Right forelimb (tissue), 1 donor: ENCODE measurements around the gene APOH.

Experiments used
- DNase-seq: peaks from one replicate; pipeline ENCODE4 v3.0.0-alpha.2; 2018

Gene APOH

GRCh38 chr17:66233023-66233753, 4.0 kb upstream of the APOH start:
- DNase-seq = no peak

- no peak for DNase-seq
Observed at GRCh38 chr17:66230922-66231591, 1.8 kb upstream of the APOH start.

DNA sequence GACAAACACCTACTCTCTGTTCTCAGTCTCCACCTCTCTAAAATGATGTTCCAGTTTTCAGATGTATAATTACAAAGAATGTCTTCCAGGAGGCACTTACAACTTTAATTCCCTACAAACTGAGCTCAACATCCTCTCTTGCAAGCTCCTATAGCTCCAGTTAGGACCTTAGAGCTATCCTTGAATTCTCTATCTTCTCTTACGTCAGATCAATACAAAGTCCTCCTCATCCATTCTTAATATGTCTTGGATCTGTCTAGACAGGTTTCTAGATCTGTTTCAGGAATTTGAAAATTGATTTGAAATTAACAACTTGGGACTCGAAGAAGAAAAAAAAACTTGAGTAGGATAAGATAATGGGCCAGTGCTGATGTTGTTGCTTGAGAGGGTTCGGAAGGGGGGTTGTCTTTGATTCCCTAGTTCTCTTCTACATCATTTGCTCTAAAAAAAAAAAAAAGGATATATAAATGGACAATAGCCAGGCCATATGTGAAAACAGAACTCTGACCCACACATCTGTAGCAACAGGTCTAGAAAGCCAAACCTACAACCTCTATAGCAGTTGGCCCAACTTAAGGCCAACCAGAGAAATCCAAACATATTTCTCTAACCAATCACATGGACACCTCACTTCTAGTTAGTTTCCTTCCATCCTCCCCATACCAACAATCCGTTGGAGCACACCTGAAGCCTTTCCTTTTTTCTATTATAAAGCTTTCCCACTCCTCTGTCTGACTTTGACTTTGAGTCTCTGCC, 746 bp upstream of the APOH start:
- DNase-seq = no peak

DNA sequence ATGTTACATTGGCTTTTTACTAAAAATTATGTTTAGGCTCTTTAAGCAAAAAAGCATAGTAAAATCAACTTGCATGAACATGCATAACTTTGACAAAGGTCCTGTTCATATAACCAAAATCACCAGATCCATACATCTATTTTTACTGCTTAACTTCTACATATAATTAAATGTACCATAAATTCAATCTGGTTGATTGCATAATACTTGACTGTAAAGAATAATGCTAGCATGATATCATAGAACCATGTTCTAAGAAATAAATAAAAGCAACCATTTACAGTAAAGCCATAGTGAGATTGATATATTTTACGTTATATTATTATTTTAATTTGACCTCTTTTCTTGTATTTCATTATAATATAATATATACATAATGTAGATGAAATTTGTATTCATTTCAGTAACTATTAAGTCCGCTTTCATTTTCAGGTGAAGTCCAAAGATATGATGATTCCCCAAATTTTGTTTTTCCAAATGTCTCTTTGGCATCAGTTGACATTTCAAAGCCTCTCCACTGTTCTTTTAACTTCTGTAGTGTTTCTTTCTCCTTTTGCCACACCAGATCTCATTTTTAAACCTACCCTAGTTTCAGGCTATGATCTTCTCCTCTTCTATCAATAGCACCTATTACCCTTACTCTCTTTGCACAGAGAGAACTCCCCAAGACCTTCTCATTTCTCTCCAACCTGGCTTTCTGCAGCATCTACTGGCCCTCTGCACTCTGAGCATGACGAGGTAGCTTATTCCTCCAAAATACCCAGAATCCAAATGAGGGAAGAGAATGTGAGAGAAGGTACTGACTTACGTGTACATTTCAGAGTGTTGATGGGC, 1.8 kb downstream of the APOH start:
- no peak for DNase-seq

GRCh38 chr17:66222798-66223350, 6.3 kb downstream of the APOH start:
- DNase-seq = no peak

GRCh38 chr17:66221755-66222530, 7.3 kb downstream of the APOH start:
- DNase-seq = no peak

DNA sequence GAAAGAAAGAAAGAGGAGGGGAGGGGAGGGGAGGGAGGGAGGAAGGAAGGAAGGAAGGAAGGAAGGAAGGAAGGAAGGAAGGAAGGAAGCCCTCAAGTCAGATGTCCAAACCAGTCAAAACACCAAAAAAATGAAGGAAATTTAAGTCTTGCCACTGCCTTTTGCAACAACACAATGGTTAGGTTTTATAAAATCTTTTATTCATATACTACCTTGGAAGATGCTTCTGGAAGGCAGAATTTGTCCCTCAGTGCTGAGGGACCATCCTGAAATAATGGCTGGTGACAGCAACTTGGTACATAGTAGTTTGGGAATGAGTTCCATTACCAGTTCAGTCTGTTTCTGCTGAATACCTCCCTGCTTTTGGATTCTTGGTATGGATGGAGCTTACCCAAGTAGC, 7.9 kb downstream of the APOH start:
- DNase-seq = no peak

DNA sequence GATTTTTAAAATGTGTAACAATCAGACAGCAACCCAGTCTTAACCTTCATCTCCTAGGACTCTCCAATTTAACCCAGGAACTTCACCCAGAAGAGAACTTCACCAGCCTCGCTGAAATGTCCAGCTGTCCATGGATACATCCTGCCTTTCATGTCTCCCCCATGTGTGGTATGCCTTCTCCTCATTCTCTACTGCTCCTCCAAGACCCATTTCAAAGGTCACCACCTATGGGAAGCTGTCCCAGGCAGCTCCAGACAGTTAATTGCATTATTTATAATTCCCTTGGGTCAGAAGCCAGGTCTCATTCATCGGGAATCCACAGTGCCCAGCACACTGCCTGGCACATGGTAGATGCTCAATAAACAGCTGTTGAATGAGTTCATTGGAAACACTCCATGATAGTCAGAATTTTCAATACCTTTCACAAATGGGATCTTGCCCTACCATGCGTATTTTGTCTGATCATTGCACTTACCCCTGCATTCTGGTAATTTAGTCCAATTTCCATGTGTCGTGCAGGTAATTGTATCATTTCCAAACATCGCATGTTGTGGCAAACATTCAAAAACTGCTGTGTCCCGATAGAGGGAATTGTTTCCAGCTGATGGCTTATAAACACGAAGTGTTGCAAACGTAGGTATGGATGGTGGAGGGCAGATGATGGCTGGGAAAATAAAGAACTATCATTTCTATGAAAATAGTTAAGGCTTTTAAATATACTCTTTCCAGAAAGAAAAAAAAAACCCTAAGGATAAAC, 9.0 kb downstream of the APOH start:
- DNase-seq = no peak

DNA sequence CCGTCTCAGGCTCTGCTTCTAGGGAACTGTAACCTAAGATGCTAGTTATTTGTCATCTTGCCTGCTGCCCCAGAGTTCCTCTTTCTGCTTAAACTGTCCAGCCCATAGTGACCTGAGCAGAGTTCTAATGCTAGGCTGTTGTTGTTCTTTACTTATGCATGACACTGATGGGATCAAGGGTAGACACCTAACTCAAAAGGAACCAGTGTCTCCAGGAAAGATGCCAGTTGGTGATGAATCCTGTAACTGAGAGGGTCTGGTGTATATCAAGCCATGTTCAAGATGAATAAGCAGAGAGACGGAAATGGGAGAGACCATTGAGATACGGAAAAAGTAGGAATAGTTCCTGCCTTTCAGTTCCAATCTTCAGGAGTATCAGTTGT, 13.7 kb downstream of the APOH start:
- DNase-seq = no peak

DNA sequence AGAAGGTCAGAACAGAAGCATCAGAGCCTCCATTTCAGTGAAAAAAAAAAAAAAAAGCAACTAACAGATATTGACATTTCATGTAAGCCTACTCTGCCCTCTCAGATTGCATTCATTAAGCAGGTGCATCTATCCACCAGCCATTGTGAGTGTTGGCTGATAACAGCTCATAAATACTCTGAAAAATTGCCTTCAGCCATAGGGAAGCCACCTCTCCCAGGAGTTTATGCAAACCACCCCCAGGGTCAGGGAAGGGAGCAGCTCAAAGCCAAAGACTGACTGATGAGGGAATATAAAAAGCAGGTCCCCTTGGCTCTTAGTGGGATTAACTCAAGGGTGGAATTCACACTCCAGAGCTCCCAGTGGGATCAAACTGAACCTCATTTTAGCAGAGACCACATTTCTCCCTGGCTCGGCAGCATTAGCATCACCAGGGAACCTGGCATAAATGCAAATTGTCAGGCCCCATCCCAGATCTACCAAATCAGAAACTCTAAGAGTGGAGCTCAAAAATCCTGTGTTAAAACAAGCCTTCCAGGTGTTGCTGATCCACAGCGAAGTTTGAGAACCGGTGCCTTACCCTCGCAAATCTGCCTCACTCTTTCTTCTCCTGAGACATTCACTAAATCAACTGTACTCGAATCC, 14.2 kb downstream of the APOH start:
- DNase-seq = no peak

- DNase-seq = no peak
Observed at GRCh38 chr17:66211047-66211810, 18.0 kb downstream of the APOH start.

- DNase-seq = no peak
Observed at GRCh38 chr17:66210208-66210574, 19.0 kb downstream of the APOH start.

GRCh38 chr17:66207936-66208335, 21.3 kb downstream of the APOH start:
- DNase-seq = no peak

- no peak for DNase-seq
Observed at GRCh38 chr17:66203274-66204015, 25.8 kb downstream of the APOH start.

DNA sequence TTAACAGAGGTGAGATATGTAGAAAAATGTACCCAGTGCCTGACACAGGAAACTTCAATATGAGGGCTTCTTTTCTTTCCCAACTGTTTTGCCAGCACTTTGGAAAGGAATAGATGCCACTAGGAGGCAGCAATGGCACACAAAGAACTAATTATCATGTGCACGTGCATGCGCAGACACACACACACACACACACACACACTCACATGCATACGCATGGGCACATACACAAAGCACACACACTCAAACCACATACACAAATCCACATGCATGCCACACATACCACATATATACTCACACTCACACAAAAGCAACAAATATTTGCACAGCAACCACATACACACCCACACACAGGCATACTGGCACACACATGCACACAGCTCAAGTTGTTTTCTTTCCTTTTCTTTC, 28.5 kb downstream of the APOH start:
- DNase-seq = peak; percentile 64

DNA sequence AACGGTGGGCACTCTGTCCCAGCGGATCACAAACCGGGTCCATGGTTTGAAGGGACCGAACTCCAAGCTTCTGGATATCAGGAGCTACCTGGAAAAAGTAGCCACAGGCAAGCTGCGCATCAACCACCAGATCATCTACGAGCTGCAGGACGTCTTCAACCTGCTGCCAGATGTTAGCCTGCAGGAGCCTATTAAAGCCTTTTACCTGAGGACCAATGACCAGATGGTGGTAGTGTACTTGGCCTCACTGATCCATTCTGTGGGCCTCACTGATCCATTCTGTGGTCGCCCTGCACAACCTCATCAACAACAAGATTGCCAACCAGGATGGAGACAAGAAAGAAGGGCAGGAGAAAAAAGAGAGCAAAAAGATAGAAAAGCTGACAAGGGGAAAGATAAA, 31.0 kb downstream of the APOH start:
- no peak for DNase-seq

DNA sequence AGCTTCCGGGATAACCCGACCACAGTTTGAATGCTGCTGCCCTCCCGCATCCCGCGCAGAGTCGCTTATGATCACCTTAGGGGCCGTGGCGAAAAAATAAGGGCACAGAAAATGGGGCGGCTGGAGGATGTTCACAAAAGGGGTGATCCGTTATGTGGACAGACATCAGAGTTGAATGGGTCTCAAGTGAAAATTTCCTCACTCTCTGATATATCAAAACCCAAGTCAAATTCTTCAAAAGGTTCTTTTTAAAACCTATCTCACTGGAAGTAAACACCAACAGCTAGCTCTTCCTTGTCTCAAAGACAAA, 36.9 kb downstream of the APOH start:
- no peak for DNase-seq

GRCh38 chr17:66191593-66192377, 37.4 kb downstream of the APOH start, which contains the start of gene CEP112:
TSS of gene CEP112 (minus strand) at chr17:66192133.
- peak; percentile 90 for DNase-seq
